ENCODE measurements around the gene LSG1.

LSG1 gene

DNA sequence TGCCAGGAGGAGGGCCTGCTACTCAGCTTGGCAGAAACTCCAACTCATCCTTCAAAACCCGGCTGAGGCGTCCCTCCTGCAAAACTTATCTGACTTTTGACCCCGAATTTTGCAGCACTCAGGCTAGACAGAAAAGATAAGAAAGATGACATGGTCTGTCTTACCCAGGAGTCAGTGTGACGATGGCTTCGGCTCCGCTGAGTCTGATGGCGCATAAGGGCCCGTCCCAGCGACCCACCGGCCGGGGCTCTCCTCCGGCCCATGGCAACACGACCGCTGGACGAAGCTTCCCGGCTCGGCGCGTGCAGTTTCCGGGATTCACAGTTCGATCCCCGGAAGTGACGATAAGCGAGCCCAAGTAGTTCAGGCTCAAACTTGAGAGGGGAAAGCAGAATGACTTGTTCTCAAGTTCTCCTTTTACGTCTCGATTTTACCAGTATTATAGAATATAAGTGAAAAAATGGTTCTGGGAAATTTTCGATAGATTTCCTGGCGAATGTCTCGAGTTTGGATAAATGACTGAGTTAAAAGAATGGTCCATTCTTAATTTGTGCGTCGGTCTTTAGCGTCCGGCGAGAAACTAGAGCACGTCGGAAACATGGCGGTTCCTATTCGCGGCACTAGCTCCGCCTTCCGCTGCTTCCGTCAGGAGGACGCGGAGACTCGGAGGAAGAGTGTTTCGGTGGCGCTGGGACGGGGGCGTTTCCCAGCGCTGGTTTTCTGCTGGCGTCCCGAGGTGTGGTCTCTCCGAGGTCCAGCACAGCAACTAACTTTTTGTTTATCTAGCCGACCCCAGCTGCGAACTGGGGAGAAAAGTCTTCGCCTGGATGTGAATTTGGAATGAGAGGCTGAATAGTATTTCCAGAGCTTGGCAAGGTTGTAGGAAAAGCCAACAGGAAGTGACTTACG, at the start of gene LSG1:
Gene LSG1, minus strand, starts transcription at position 292 of the 909 bp plus-strand sequence. Its CDS starts 29 bp downstream, at position 263.
- peak; percentile 75 for DNase-seq

DNA sequence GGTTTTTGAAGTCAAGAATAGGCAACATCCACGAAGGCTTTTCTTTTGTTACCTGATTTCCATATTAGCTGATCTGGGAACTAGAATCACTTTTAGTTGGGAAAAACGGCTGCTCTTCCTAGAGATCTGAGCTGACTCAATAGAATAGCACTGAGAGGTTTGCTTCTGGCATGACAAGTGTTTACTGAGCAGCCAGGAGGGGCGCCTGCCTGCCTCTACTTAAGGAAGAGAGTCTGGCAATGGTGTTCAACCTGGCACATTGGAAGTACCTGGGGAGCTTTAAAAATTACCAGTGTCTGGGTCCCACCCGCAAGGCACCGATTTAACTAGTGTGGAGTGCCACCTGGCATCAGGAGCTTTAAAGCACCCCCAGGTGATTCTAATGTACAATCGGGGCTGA, 48.1 kb upstream of the LSG1 start:
- DNase-seq: no peak

DNA sequence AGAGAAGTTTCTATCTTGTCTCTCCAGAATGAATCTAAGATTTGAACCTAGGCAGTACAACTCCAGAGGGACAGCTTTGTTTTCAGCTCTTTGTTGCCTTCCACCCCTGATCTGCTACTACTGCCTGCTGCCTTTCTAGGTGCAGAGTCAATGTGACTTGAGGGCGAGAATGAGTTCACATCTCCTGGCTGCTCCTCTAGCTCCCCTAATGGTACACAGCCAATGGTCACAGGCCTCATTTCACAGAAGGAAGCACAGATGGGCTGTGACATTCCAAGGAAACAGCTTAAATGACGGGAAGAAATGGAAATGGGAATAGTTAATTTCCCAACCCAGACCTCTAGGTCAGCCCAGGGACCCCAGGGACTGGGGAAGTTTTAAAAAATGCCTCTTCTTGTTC, 46.1 kb upstream of the LSG1 start:
- DNase-seq: no peak

DNA sequence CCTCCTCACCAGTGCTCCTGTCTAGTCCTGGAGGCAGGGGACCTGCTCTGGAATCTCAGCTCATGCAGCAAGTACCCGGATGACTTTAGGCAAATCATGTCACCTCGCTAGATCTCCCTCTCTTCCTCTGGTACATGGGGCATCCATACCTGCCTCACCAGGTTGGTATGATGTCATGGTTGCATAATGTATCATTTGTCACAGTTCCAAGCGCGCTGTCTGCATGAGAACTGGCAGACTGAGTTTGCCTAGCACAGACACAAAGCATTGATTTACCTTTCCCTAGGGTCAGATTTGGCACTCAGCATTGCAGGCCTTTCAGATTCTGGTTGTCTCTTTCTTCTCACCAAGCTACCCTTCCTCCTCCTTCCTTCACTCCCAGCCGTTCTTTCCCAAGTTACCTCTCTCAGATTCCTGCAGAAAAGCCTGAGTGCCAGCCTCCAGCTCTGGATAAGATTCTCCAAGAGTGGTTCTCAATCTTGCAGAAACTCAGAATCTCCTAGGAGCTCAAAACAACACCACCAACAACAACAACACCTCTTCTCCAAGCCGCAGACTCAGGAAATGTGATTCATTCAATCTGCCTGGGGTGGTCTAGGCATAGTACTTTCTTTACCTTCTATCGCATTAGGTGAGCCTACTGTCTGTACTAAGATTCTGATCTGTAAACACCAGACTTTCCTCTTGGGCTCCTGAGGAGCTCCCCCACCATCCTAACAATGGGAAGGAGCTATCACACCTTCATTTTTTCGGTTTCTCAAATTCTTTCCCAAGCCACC, 43.2 kb upstream of the LSG1 start:
- DNase-seq: no peak

DNA sequence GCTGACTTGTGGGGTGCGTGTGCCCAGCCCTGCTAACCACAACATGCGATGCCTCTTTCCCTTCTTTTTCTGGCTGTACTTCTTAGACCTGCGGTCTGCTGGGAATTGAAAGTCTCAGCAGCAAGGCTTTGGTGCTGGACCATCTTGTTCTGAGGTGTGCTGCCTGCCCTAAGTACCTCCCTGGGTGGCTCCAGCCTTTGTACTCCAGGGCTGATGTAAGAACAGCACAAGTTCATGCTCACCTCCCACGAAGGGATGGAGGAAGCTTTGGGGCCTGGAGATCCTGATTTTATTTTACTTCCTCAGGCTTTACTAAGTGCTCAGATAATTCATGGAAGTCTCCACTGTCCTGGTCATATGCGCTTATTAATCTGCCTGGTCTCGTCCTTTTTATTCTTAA, 42.6 kb upstream of the LSG1 start:
- DNase-seq: no peak

DNA sequence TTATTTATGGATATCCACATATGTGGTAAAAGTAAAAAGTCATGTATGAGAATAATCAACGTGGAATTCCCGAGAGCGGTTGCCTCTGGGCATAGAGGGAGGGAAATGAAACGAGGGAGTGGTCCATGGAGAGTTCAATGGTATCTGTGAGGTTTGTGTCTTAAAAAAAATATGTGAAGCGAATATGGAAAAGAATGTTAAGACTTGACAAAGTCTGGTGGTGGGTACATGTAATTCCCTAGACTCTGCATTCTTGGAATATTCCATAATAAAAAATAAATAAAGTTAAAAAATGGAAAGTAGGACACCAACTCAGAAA, 42.1 kb upstream of the LSG1 start:
- no peak for DNase-seq

- no peak for DNase-seq
Observed at GRCh38 chr3:194713299-194714136, 41.5 kb upstream of the LSG1 start.

- no peak for DNase-seq
Observed at GRCh38 chr3:194711913-194712312, 39.9 kb upstream of the LSG1 start.

DNA sequence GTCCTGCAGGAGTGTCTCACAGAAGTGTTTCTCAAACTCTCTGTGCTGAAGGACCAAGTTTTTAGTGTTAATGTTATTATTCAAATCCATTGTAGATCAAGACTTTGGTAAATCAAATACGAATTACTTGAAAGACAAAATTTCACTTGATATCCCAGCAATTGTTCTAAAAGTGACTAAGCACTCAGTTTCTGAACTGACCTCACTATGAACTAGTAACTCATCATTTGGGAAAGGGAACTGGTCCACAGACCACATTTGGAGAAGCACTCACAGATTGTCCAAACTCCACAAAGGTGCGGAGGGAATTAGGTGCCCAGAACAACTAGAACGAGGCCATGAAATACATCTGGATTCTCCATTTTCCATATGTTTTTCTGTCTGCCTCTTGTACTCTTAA, 39.3 kb upstream of the LSG1 start:
- DNase-seq: no peak

DNA sequence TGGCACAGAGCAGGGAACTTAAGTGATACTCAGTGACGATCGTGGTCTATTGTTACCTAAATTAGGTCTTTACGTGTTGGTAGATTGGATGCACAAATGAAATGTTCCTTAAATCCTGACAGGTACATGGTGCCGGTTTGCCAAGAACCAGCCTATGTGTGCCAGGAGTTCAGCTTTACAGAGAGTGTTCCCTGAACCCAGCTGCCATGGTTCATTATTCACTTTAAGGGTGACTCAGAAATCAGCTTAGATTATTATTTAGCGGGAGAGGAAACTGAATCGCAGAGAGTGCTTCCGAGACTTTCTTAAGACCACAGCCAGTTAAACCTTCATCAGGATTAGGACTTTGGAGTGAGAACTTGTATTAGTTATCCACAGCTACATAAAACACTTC, 35.2 kb upstream of the LSG1 start:
- no peak for DNase-seq

DNA sequence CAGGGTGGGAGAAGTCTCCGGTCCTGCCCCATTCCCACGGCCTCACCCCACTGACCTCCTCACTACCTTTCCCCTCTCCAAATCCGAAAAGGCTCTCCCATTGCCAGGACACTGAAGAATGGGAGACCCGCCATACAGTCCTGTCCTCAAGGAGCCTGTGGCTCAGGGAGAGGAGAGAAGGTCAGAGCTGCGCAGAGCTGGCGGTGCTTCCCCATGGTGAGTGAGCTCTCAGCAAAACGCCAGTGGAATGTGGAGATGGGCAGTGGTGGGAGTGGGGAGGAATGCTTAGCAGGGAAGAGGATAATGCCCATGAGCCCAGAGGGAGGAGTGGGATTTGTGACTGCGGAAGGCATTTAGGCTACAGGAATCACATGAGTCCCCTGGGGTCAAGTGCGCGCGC, 33.8 kb upstream of the LSG1 start:
- no peak for DNase-seq

DNA sequence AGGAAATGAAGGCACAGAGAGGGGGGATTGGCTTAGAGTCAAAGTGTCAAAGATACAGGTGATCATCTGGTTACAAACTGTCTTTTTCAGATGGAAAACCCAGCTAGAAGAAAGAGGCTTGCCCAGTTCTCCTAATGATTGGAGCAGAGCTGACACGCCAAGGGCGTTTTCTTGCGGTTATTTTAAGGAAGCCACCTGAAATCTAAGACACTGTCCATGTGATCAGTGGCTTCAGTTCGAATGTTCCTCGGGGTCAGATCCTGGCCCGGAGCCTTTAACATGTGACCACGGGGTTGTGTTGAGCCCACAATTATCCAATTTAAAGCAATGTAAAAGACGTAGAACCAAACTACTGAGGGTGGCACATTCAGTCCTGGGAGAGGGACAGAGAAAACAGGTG, 33.2 kb upstream of the LSG1 start:
- DNase-seq: no peak

DNA sequence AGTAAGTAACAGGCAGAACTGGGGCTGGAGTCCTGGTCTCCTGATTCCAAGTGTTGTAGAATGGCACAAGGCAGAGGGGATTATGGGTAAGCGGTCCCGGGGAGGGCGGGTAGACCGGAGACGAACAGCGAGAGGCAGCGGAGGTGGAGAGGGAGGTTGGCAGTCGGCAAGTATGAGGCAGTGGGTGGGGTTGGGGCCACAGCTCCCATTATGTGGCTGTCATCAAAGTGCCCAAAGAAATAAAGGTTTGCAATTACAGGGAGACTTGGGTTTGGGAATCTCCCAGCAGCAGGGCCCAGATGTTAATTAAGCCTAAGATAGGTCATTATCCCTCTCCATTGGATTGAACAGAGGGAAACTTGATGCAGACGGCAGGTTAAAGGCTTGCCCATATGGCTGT, 30.6 kb upstream of the LSG1 start:
- DNase-seq: no peak

DNA sequence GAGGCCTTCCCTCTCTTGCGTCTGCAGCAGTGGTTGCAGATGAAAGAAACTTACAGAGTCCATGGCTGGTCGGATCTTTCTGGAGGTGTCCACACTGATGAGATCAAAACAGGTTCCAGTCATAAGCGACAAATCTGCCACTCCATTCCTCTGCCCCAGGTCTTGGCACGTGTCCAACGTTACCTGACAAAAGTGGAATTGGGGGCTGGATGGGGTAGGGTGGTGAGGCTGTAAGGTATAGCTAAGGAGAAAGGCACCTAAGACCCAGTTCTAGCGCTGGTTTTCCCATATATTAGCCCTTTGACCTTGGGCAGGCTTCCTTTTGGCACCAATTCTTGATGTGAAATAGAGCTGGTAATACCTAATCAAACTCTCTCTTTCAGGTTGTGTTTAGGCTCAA, 24.7 kb upstream of the LSG1 start:
- no peak for DNase-seq

GRCh38 chr3:194691481-194692283, 19.7 kb upstream of the LSG1 start:
- DNase-seq: no peak

DNA sequence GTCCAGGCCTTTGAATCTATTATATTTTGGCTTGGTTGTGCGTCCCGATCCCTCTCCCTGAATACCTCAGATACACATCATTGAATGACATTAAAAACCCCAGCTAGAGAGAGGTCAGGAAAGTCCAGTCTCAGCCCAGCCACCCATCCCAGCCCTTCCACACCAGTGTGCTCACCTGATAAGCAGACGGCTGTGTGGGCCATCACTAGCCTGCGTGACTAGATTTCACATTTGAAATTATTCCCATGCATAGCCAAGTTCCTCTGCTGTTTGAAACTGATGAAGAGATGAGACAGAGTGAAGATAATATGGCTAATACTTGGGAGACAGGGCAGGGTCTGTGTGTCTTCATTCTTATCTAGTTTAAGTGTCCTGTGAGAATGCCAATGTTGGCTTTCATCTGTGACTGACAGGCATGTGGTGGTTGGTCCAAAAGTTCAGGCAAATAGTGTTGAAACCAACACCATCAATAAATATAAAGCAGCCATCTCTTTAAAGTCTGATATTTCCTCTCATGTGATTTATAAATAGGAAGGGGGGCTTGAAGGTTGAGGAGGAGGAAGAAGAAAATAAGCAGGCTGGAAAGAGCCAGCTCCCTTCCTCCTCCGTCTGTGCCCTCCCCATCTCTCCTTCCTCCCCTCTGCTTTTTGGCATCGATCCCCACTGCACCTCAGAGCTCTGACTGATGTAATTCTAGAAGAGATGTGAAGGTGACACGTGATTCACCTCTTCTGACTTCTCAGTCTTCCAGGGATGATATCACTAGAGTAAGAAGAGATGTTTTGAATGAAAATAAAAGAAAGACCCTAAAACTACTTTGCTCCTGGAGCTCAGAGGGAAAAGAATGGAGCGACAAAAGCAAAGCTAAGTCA, 18.7 kb upstream of the LSG1 start:
- no peak for DNase-seq

DNA sequence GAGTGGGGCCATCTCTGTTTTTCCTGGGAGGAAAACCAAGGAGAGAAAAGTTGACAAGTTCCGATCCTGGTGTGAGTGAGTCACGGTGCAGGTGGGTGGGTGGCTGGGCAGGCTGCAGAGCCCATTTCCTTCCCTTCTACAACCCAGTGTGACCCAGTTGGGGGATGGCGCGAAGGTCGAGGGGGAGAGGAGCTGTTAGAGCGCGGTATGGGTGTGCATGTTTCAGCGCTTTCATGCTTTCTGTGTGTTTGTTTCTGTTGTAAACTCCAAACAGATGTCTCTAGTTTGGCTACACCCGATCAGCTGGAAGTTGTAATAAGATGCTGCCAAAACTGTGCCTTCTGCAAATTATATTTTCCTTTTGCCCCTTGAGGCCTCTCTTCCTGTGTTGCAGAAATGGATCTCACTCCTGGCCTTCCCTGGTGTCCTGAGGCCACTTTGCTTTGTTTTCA, 17.5 kb upstream of the LSG1 start:
- DNase-seq: no peak

DNA sequence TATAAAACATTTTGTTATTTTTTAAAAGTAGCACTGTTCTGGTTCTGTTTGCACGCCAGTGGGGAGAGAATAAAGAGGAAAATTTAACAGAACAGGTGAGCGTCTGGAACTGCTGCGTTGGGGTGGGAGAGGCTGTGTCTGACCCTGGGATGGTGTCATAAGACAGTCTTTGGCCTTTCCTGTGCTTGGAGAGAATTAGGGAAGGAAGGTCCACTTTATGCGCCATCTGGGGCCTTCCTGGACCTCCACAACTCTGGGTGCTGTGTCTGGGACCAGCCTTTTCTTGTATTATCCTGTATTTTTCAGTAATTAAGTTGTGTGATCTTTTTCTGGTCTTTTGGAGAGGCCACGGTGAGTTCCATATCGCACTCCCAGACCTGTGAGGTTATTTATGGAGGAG, 17.0 kb upstream of the LSG1 start:
- DNase-seq: no peak

- no peak for DNase-seq
Observed at GRCh38 chr3:194688200-194688740, 16.3 kb upstream of the LSG1 start.

- DNase-seq: no peak
Observed at GRCh38 chr3:194687638-194688199, 15.7 kb upstream of the LSG1 start.

Data from SIG-M5 (cell line).